ENCODE measurements around the gene SPATA6L.

SPATA6L gene

DNA sequence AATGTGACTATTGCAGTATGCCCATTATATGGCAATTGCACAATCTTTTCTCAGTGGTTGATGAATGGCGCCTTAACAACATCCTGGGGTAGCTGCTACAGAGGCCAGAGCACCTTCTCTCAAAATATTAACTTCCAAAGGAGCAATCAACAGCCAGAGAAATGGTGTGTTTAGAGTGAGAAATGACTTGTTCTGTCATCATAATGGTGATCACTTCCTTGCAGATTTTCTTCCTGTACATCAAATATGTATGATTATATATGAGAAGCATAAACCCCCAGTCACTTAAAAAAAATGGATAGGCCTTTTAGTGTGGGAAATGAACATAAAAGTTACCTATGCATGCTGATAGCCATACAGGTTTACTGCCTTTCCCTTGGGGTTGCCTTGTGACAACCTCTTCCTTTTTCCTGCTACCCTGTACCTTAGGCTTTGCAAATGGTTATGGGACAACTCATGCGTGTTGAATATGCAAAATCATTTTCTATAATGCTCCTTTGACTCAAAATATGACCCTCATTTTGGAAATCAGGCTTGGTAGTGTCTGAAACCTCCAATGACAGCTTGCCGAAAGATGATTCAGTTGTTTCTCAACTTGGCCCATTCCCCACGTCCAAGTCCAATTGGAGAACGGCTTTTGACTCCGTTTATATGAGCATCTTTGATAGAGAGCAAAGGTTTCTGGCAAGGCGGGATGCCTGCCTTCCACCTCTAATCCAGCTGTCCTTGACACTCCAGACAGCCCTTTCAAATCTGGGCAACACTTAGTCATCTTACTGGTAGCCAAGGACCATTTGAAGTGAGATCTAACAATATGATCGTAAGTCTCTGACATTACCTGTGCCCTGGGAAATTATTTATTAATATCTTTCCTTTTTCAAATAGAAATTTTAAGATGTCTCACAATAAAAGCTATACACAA is 106.8 kb downstream of the SPATA6L start:
- intact Hi-C loops (cut with DNase I; ENCODE audit: low total_unique reads) = no loop called here
- H3K27ac ChIP-seq = no peak overlapping the region
- H3K4me3 ChIP-seq = no peak overlapping the region
- TF ChIP-seq, protein P1, sequence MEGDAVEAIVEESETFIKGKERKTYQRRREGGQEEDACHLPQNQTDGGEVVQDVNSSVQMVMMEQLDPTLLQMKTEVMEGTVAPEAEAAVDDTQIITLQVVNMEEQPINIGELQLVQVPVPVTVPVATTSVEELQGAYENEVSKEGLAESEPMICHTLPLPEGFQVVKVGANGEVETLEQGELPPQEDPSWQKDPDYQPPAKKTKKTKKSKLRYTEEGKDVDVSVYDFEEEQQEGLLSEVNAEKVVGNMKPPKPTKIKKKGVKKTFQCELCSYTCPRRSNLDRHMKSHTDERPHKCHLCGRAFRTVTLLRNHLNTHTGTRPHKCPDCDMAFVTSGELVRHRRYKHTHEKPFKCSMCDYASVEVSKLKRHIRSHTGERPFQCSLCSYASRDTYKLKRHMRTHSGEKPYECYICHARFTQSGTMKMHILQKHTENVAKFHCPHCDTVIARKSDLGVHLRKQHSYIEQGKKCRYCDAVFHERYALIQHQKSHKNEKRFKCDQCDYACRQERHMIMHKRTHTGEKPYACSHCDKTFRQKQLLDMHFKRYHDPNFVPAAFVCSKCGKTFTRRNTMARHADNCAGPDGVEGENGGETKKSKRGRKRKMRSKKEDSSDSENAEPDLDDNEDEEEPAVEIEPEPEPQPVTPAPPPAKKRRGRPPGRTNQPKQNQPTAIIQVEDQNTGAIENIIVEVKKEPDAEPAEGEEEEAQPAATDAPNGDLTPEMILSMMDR (IDR thresholded peaks at IDR 0.05) = no peak
- no peaks in the 10 kb centered on the region for H3K9me3 ChIP-seq
- peaks cover 0 to 6% (median 2%) of the 10 kb centered on the region in 4 donors for H3K4me1 ChIP-seq
- H3K27me3 ChIP-seq = no peaks in the 10 kb centered on the region
- DNase-seq = no peak
- peaks cover 0 to 9% (median 3%) of the 10 kb centered on the region in 3 donors for H3K36me3 ChIP-seq

DNA sequence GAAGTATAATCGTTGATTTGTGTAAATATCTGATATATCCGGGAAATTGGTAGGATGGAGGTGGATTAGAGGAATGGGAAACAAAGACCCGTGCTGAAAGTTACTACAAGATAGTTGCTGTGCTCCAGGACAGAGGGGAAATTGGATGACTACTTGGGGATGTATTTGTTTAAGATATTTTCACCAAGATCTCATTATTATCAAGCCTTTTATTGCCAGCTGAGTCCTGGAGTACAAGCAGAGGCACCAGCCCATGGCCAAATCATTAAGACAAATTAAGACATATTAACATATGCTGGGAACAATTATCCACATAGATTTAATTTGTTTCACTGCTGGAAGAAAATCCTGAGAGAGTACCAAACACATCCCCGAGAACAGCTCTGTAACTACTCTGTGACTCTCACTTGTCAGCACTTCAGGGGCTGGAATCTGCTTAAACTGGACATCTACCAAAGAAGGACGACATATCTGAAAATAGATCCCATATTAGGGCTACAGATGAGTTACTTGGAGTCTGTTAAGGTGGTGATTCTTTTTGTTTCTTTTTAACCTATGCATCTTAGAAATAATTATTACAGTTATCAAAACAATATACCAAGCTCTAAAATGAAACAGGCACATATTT is 107.8 kb downstream of the SPATA6L start:
- Histone ChIP-seq H3K36me3 (peaks cover 0 to under 1% (median 0%) of the 10 kb centered on the region in 3 donors), H3K9me3 (no peaks in the 10 kb centered on the region), H3K27me3 (no peaks in the 10 kb centered on the region), H3K4me3 (no peak overlapping the region), H3K4me1 (peaks cover 0 to 10% (median 7%) of the 10 kb centered on the region in 4 donors), H3K27ac (no peak overlapping the region)
- intact Hi-C loops (cut with DNase I; ENCODE audit: low total_unique reads) = no loop called here
- TF ChIP-seq, protein P1 (IDR thresholded peaks at IDR 0.05) = no peak
- no peak for DNase-seq

GRCh38 chr9:4555236-4555635 is 111.0 kb downstream of the SPATA6L start:
- H3K36me3 ChIP-seq = no peaks in the 10 kb centered on the region
- no peaks in the 10 kb centered on the region for H3K27me3 ChIP-seq
- H3K9me3 ChIP-seq = no peaks in the 10 kb centered on the region
- no peak for DNase-seq
- no peak overlapping the region for H3K4me3 ChIP-seq
- no peak overlapping the region for H3K27ac ChIP-seq
- H3K4me1 ChIP-seq = peaks cover 0 to 25% (median 14%) of the 10 kb centered on the region in 4 donors
- TF ChIP-seq, protein P1 (IDR thresholded peaks at IDR 0.05) = no peak
- intact Hi-C loops (cut with DNase I; ENCODE audit: low total_unique reads) = no loop called here

DNA sequence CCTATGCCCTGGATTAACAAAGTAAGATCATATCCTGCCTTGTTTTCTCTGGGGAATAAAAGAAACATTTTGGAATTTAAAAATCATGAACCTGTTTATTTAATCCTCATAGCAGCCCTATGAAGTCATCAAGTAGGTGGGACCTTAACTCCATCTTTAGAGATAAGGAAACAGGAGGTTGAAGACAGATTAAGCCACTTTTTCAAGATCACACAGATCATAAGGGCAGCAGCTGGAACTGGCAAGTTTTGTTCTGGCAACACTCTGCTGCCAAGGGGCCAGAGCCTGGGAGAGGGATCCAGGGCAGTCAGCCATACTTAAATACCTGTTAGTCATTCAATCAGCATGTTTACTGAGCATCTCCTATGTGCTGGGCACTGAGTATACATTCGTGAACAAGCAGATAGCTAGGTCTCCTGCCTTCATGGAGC is 112.3 kb downstream of the SPATA6L start:
- no peaks in the 10 kb centered on the region for H3K9me3 ChIP-seq
- H3K4me3 ChIP-seq = no peak overlapping the region
- H3K36me3 ChIP-seq = no peaks in the 10 kb centered on the region
- H3K4me1 ChIP-seq = peaks cover 0 to 38% (median 21%) of the 10 kb centered on the region in 4 donors
- DNase-seq = no peak
- intact Hi-C loops (cut with DNase I; ENCODE audit: low total_unique reads) = no loop called here
- H3K27ac ChIP-seq = no peak overlapping the region
- TF ChIP-seq, protein P1 (IDR thresholded peaks at IDR 0.05) = no peak
- no peaks in the 10 kb centered on the region for H3K27me3 ChIP-seq

GRCh38 chr9:4550777-4551484 is 115.3 kb downstream of the SPATA6L start:
- Histone ChIP-seq H3K9me3 (no peaks in the 10 kb centered on the region), H3K4me1 (peaks cover 0 to 58% (median 22%) of the 10 kb centered on the region in 4 donors), H3K4me3 (no peak overlapping the region), H3K27me3 (no peaks in the 10 kb centered on the region), H3K36me3 (no peaks in the 10 kb centered on the region), H3K27ac (no peak overlapping the region)
- DNase-seq = no peak
- TF ChIP-seq, protein P1 (IDR thresholded peaks at IDR 0.05) = no peak
- intact Hi-C loops (cut with DNase I; ENCODE audit: low total_unique reads) = no loop called here
